Mammary epithelial cell (primary cell): Measurements from ENCODE around the gene TMEM114.

Source experiments
- CTCF ChIP-seq, 2 donors: IDR thresholded peaks in 1 of 2; conservative IDR thresholded peaks in 1 of 2; 2 replicates each; pipeline ENCODE4 v1.5.1; 2011 to 2012; ENCODE audit warnings: inconsistent platforms in 2 of 2, low read length in 2 of 2, mild to moderate bottlenecking in 2 of 2, control low read depth in 1 of 2, low read depth in 1 of 2; ENCODE audit not compliant: insufficient read depth in 1 of 2; ENCODE audit errors: extremely low read depth in 1 of 2
- EZH2 ChIP-seq: IDR thresholded peaks from 2 replicates; pipeline ENCODE4 v1.6.1; 2012; ENCODE audit warnings: low read length, inconsistent platforms, borderline replicate concordance

- TF ChIP-seq CTCF (conservative IDR thresholded peaks at IDR 0.05 in 1 of 2, IDR thresholded peaks at IDR 0.05 in 1 of 2; ENCODE audit: extremely low read depth in 1 of 2, insufficient read depth in 1 of 2, low read depth in 1 of 2, low read length in 2 of 2) (no peak), EZH2 (no peak)
Measured at GRCh38 chr16:8550728-8551387, 39.5 kb downstream of the TMEM114 start.
